Heart right ventricle (tissue), 16 donors: ENCODE data around the gene SPRR1B. TPM values are rescaled to one million over a fixed set of nuclear protein-coding genes. Genes with fewer than 3 reads are reported as not detected.

Experiments used
- ATAC-seq, 8 donors: fragments of 200-7000 bp; cut with Tn5 transposase; one replicate each; pipeline ENCODE4 v1.9.1; 2020; ENCODE audit warnings: mild to moderate bottlenecking in 8 of 8, moderate library complexity in 8 of 8, moderate number of reproducible peaks in 1 of 8
- DNase-seq, 2 donors: peaks; one replicate each; pipeline ENCODE4 v3.0.0-alpha.2; 2020
- H3K27ac ChIP-seq, 10 donors: fragments of 200-600 bp; sonication (generic) in 2 of 10; one replicate each; pipeline versions ENCODE4 v1.5.0 to v1.8.0; 2020 to 2022; ENCODE audit warnings: mild to moderate bottlenecking in 3 of 10
- H3K27me3 ChIP-seq, 7 donors: fragments of 200-600 bp; one replicate each; pipeline ENCODE4 v1.8.0; 2021 to 2022; ENCODE audit warnings: mild to moderate bottlenecking in 2 of 7
- H3K36me3 ChIP-seq, 9 donors: fragments of 200-600 bp; sonication (generic) in 1 of 9; one replicate each; pipeline versions ENCODE4 v1.5.0 to v1.8.0; 2020 to 2022; ENCODE audit warnings: mild to moderate bottlenecking in 2 of 9
- H3K4me1 ChIP-seq, 9 donors: fragments of 200-600 bp; sonication (generic) in 1 of 9; one replicate each; pipeline versions ENCODE4 v1.5.0 to v1.8.0; 2020 to 2022; ENCODE audit warnings: mild to moderate bottlenecking in 4 of 9
- H3K4me3 ChIP-seq, 10 donors: fragments of 200-600 bp; sonication (generic) in 2 of 10; one replicate each; pipeline versions ENCODE4 v1.5.0 to v1.8.0; 2020 to 2022; ENCODE audit warnings: mild to moderate bottlenecking in 7 of 10, moderate library complexity in 2 of 10
- H3K9me3 ChIP-seq, 11 donors: fragments of 200-600 bp in 10 of 11; sonication (generic) in 2 of 11; one replicate each; pipeline versions ENCODE4 v1.5.0 to v1.8.0; 2013 to 2022; ENCODE audit warnings: mild to moderate bottlenecking in 2 of 11, control low read depth in 1 of 11, moderate library complexity in 1 of 11
- CTCF ChIP-seq, 9 donors: fragments of 200-600 bp; sonication (generic) in 2 of 9; IDR thresholded peaks; one replicate each; pipeline versions ENCODE4 v1.5.0 to v1.8.0; 2021 to 2022; ENCODE audit warnings: antibody characterized with exemption in 9 of 9, mild to moderate bottlenecking in 5 of 9, moderate library complexity in 1 of 9
- WGBS, 2 donors: extraction: QIAGEN DNeasy Blood & Tissue Kit; methylation state at CpG; one replicate each; pipeline ENCODE4 v1.1.7; 2013; ENCODE audit warnings: inconsistent platforms in 1 of 2; 5-methylcytosine and 5-hydroxymethylcytosine counted together
- intact Hi-C, 10 donors: fragments of 100-400 bp; cut with DNase I; formaldehyde crosslinking; loops; one replicate each; pipeline versions ENCODE4 v1.11.1 to v1.14.2; 2022
- long read RNA-seq, 3 donors: library from polyadenylated mRNA; unstranded; transcript quantifications; one replicate each; pipeline ENCODE4 v2.0.0, GENCODE V29; 2020 to 2021
- polyA plus RNA-seq, 2 donors: library from polyadenylated mRNA; stranded (reverse); fragments of 200-250 nt; gene quantifications; one replicate each; pipeline ENCODE4 v1.2.3, GENCODE V29; 2013
- total RNA-seq, 10 donors: library from RNA; stranded (reverse); fragmentation: NEBNext Ultra II Directional in 3 of 10; extraction: Animal tissue kit (Norgen Biotek cat#: 25700) in 3 of 10; gene quantifications; one replicate each; pipeline versions ENCODE4 v1.2.1 to v1.2.4, GENCODE V29; 2021 to 2023
- donor health status: Arrhythmogenic right ventricular cardiomyopathy.
- donor health status: ischemic (EF 13 %, LVEDD 7.1; RV severe dilation, severe dysfunction).
- donor health status: healthy with polysubstance abuse.
- donor health status: DM: no; HTN: yes; CAD: no.
- donor health status: DM: no; HTN: no; CAD: no.
- donor health status: ischemic (EF 25% LVEDD 6.9; RV normal size, moderate dysfunction).
- donor health status: ischemic (EF 25% LVEDD 5.7; RV mildly dilated, moderate dysfunction).
- donor health status: healthy.
- donor health status: DM: yes; HTN: yes; CAD: no.
- donor health status: Ischemic cardiomyopathy.
- donor health status: ischemic (EF 35%, LVEDD 5.7; RV mildly dilated, moderate dysfunction).
- donor health status: nonischemic (EF 11% LVEDD 7.7; RV severe dilation, severe dysfunction).
- donor health status: DM: yes; HTN: yes; CAD: no.
- donor health status: PGD.
- donor health status: ischemic (EF 29% LVEDD 5.4; RV normal size, mild dysfunction).
- donor health status: nonischemic (EF 23%, LVEDD 6.1; RV moderate dilation, normal function).

Gene SPRR1B
- not detected for total RNA-seq
- polyA plus RNA-seq = under 1 TPM in 1 of 2 donors, not detected in 1; 0.30 TPM
- long read RNA-seq, donor 1 = 0 reads
- long read RNA-seq, donor 2 = 0 reads
- long read RNA-seq, donor 3 = 0 reads

GRCh38 chr1:153030895-153031294 is at the start of gene SPRR1B:
SPRR1B (plus strand) TSS chr1:153031203; CDS start chr1:153032346, 1,143 bp downstream.
- no peak for ATAC-seq
- Histone ChIP-seq H3K27me3 (peaks cover 0 to 6% (median 0%) of the 10 kb centered on the region in 7 donors), H3K36me3 (no peaks in the 10 kb centered on the region), H3K9me3 (peaks cover 0 to 4% (median 0%) of the 10 kb centered on the region in 11 donors), H3K4me3 (no peak within 1 kb of the TSS), H3K4me1 (no peaks in the 10 kb centered on the region), H3K27ac (no peak within 1 kb of the TSS)
- TF ChIP-seq CTCF (IDR thresholded peaks at IDR 0.05) = no peak
- DNase-seq = no peak
- intact Hi-C loops = no loop called here

- H3K36me3 ChIP-seq = no peaks in the 10 kb centered on the region
- no peak overlapping the region for H3K27ac ChIP-seq
- DNase-seq = no peak
- H3K4me1 ChIP-seq = no peaks in the 10 kb centered on the region
- no peaks in the 10 kb centered on the region for H3K9me3 ChIP-seq
- peaks cover 0 to 12% (median 4%) of the 10 kb centered on the region in 7 donors for H3K27me3 ChIP-seq
- 57 to 73% methylated on average over 4 of the region's 4 CpGs for WGBS, 2 donors
- TF ChIP-seq CTCF (IDR thresholded peaks at IDR 0.05) = no peak
- intact Hi-C loops = no loop called here
- no peak overlapping the region for H3K4me3 ChIP-seq
- no peak for ATAC-seq
Observed at GRCh38 chr1:152982076-152982475, 48.9 kb upstream of the SPRR1B start.

GRCh38 chr1:152983234-152983633 is 47.8 kb upstream of the SPRR1B start:
- intact Hi-C loops = no loop called here

GRCh38 chr1:152983743-152984142 is 47.3 kb upstream of the SPRR1B start, which contains the start of gene SPRR1A:
SPRR1A (plus strand) TSS chr1:152984081; CDS start chr1:152985231, 1,150 bp downstream.
- no peak for ATAC-seq
- 77 to 81% methylated on average over 3 of the region's 3 CpGs for WGBS, 2 donors
- no peak within 1 kb of the TSS for H3K27ac ChIP-seq
- peaks cover 0 to 11% (median 4%) of the 10 kb centered on the region in 7 donors for H3K27me3 ChIP-seq
- no peaks in the 10 kb centered on the region for H3K36me3 ChIP-seq
- TF ChIP-seq CTCF (IDR thresholded peaks at IDR 0.05) = no peak
- H3K9me3 ChIP-seq = peaks cover 0 to 5% (median 0%) of the 10 kb centered on the region in 11 donors
- intact Hi-C loops = no loop called here
- no peaks in the 10 kb centered on the region for H3K4me1 ChIP-seq
- H3K4me3 ChIP-seq = no peak within 1 kb of the TSS
- no peak for DNase-seq

More at GRCh38 chr1:152983234-152983633, 47.8 kb upstream of the SPRR1B start:
- Histone ChIP-seq H3K27me3 (peaks cover 0 to 12% (median 4%) of the 10 kb centered on the region in 7 donors), H3K36me3 (no peaks in the 10 kb centered on the region), H3K9me3 (peaks cover 0 to 5% (median 0%) of the 10 kb centered on the region in 11 donors), H3K4me1 (no peaks in the 10 kb centered on the region), H3K27ac (no peak overlapping the region), H3K4me3 (no peak overlapping the region)
- DNase-seq = no peak
- no peak for TF ChIP-seq CTCF (IDR thresholded peaks at IDR 0.05)
- no peak for ATAC-seq
